ENCODE results near the gene MYO16.
"Not testable (repeated sequence)": the region's sequence is repeated elsewhere in the genome, so short reads cannot be mapped to it uniquely, and the experiment has no call there.

Gene MYO16

DNA sequence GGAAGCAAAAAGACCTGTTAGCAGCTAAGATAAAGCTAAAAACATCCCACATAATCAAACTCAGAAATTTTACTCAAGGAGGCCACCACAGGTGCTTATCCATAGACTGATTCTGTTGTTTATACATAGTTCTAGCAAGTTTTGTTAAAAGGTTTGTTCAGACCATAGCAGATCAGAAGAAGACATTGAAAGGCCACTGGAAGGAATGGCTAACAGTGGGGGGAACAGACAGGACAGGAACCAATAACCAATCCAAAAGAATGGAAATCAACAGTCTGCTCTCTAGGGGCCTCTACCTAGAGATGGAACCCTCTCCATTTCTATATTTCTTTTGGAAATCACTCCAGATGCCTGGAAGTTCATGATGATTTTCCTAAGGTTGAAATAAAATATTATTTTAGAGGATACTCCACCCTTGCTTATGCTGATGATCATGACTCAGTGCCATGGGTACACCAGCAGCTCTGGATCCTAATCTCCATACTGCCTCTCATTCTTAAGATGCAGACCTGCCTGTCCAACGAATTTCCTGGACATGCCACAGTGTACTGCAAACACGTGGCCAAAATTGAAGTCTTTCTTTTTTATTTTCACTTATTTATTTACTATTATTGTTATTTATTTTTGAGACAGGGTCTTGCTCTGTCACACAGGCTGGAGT is 260.0 kb downstream of the MYO16 start:
- Mint-ChIP-seq H3K36me3 (no peaks in the 10 kb centered on the region), H3K27me3 (peaks cover 8% of the 10 kb centered on the region), H3K9me3 (no peaks in the 10 kb centered on the region), H3K4me3 (no peak overlapping the region), H3K4me1 (no peaks in the 10 kb centered on the region), H3K27ac (no peak overlapping the region)
- CTCF ChIA-PET: no interaction called here
- DNase-seq: no peak

DNA sequence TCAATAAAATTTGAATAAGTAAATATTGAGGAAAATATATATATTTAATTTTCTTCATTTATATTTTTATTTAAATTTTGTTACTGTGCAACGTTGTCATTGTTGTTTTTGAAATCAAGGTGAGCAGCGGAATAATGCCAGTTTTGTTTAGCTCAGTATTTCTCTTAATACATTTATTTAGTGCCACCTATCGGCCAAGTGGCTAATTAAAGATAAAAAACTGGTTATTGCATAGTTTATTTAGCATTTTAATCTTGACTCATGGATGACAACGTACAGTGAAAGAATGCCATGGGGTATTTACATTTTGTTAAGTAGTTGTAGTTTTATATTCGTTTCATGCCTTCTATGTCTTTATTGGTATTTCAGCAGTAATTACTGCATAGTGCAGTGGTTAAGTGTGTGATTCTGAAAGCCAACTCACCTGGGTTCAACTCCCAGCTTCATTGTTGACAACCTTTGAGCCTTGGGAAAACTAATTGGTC is 265.9 kb downstream of the MYO16 start:
- DNase-seq: no peak
- no peak overlapping the region for H3K4me3 Mint-ChIP-seq
- no peak overlapping the region for H3K27ac Mint-ChIP-seq
- H3K4me1 Mint-ChIP-seq: peaks cover 14% of the 10 kb centered on the region
- no peaks in the 10 kb centered on the region for H3K9me3 Mint-ChIP-seq
- H3K36me3 Mint-ChIP-seq: no peaks in the 10 kb centered on the region
- peaks cover 8% of the 10 kb centered on the region for H3K27me3 Mint-ChIP-seq
- CTCF ChIA-PET: interaction anchor here (0.6 to 4.2 kb wide), 14 partner anchors 8 to 740 kb away, joined by 3 to 32 read pairs (median 3); no protein-coding TSS in a partner anchor

DNA sequence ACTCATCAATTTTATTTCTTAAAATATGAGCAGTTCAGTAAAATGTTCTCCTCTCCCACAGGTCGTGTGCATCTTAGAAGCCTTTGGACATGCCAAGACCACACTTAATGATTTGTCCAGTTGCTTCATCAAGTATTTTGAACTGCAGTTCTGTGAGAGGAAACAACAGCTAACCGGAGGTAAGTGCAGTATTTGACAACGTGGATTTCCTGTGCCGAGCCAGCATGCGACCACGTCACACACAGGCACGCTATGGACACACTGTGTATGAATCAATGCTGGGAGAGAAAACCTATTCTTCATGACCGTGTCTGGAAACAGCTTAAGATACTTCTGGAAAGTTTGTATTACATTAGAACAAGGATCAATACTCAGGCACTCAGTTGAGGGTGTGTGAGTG is 268.5 kb downstream of the MYO16 start:
- Mint-ChIP-seq H3K27ac (no peak overlapping the region), H3K36me3 (no peaks in the 10 kb centered on the region), H3K27me3 (peaks cover 13% of the 10 kb centered on the region), H3K9me3 (no peaks in the 10 kb centered on the region), H3K4me3 (no peak overlapping the region), H3K4me1 (peaks cover 14% of the 10 kb centered on the region)
- DNase-seq: peak; percentile 58
- CTCF ChIA-PET: interaction anchor here (1.3 to 4.2 kb wide), 4 partner anchors 15 to 575 kb away, joined by 3 to 32 read pairs (median 8); no protein-coding TSS in a partner anchor

DNA sequence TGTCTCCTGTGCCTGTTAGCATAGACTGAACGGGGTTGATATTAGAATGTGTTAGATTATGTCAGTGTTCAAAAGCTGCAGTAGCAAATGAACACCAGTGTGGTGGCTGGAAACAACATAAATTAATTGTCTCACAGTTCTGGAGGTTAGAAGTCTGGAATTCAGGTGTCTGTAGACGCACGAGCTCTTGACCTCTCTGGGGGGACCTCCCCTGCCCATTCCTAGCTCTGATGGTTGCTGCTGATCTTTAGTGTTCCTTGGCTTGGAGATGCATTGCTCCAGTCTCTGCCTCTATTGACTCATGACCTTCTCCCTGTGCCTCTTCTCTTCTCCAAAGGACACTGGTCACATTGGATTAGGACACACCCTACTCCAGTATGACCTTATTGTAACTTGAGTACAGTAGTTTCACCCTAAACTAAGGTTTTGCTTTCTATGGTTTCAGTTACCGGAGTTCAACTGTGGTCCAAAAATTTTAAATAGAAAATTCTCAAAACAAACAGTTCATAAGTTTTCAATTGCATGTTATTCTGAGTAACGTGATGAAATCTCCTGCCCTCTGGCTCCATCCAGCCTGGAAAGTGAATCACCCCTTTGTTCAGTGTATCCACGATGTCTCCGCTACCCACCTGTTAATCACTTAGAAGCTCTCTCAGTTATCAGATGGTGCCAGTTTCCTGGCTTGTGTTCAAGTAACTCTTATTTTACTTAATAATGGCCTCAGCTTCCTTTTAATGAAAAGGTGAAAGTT is 273.2 kb downstream of the MYO16 start:
- CTCF ChIA-PET: interaction anchor here (1.0 kb wide), 1 partner anchor 13 kb away, joined by 5 read pairs; no protein-coding TSS in a partner anchor
- Mint-ChIP-seq H3K27ac (no peak overlapping the region), H3K27me3 (peaks cover 12% of the 10 kb centered on the region)

DNA sequence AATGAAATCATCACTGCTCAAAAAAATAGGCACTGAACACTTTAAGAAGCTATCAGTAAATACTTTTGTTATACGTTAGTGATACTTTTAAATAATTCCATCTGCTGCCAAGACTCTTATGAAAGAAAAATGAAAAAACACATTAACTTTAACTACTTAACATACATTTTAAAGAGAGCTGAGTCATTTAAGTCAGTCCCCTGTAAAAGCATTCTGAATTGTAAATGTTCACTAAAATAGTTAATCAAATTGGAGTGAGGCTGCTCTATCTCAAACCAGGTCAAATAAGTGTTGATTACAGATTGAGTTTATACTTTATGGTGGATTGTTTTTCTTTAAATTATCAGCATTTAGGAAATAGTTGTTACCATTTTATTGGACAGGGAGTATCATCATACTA is 274.2 kb downstream of the MYO16 start:
- Mint-ChIP-seq H3K4me3 (no peak overlapping the region), H3K27me3 (peaks cover 12% of the 10 kb centered on the region), H3K27ac (no peak overlapping the region), H3K4me1 (no peaks in the 10 kb centered on the region), H3K36me3 (no peaks in the 10 kb centered on the region), H3K9me3 (no peaks in the 10 kb centered on the region)
- DNase-seq: no peak
- CTCF ChIA-PET: interaction anchor here (1.0 to 2.5 kb wide), 2 partner anchors 8 to 12 kb away, joined by 4 to 11 read pairs; no protein-coding TSS in a partner anchor

More for the DNA sequence above, 273.2 kb downstream of the MYO16 start:
- DNase-seq: no peak
- Mint-ChIP-seq H3K4me3 (no peak overlapping the region), H3K4me1 (peaks cover 7% of the 10 kb centered on the region), H3K9me3 (no peaks in the 10 kb centered on the region), H3K36me3 (no peaks in the 10 kb centered on the region)

DNA sequence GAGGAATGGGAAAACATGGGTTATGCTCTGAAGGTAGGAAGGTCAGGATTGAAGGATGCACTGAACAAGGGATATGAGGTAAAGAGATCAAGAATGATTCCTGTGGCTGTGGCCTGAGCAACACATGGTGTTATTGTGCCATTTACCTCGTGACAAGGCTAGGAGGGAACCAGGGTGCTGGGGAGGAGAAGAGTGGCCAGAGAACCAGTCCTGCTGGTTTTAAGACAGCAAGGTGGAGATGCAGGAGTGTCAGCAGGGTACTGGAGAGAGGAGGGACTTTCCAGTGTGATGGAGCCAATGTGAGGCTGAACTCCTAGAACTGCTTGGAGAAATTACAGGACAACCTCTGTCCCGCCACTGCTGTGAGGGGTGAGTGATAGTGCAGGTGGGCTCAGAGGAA is 282.4 kb downstream of the MYO16 start:
- H3K4me3 Mint-ChIP-seq: no peak overlapping the region
- no peaks in the 10 kb centered on the region for H3K9me3 Mint-ChIP-seq
- no peaks in the 10 kb centered on the region for H3K36me3 Mint-ChIP-seq
- peaks cover 7% of the 10 kb centered on the region for H3K27me3 Mint-ChIP-seq
- CTCF ChIA-PET: no interaction called here
- no peak for DNase-seq
- H3K4me1 Mint-ChIP-seq: peaks cover 17% of the 10 kb centered on the region
- H3K27ac Mint-ChIP-seq: no peak overlapping the region

DNA sequence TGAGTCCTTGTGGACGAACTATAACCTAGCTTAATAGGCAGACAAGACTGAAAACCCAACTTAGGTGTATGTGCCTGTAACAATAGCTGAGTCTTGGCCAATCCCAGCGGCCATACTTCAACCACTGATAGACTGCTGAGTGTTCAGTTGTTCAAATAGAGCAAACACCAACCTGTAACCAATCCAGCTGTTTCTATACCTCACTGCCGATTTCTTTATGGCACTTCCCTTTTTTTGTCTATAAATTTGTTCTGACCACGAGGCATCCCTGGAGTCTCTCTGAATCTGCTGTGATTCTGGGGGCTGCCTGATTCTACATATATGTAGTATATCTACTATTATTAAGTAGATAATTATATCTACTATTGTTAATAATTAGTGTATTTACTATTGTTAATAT is 284.3 kb downstream of the MYO16 start:
- not testable (repeated sequence) for DNase-seq, H3K4me3 Mint-ChIP-seq, H3K36me3 Mint-ChIP-seq, H3K9me3 Mint-ChIP-seq, H3K27ac Mint-ChIP-seq, H3K27me3 Mint-ChIP-seq
- CTCF ChIA-PET: interaction anchor here (1.1 to 2.8 kb wide), 3 partner anchors 8 to 48 kb away, joined by 4 to 11 read pairs (median 9); no protein-coding TSS in a partner anchor
- peaks cover 17% of the 10 kb centered on the region for H3K4me1 Mint-ChIP-seq

DNA sequence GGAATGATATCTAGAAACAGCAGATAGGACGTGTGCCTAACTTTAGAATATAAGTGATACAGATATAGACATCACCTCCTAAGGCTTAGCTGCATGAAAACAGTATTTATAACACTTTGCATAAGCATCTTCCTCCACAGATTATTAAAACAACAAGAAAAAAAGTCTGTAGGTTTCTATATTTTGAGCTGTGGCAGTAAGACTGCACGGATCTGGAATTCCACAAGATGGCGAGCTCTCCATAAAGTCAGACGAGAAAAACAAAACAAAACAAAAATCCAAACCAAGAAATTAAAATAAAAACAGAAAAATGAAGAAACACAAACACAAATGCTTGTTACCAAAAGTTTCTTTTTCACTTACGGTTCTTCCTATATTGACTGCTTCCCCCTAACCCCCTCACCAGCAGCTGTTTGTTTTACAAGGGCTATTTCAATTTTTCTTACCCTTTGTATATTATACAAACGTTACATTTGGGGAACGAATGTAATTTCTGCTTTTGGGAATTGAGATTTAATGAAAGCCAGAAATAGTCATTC is 285.8 kb downstream of the MYO16 start:
- Mint-ChIP-seq H3K4me1 (peaks cover 18% of the 10 kb centered on the region), H3K27ac (peak overlapping the region; percentile 55)

DNA sequence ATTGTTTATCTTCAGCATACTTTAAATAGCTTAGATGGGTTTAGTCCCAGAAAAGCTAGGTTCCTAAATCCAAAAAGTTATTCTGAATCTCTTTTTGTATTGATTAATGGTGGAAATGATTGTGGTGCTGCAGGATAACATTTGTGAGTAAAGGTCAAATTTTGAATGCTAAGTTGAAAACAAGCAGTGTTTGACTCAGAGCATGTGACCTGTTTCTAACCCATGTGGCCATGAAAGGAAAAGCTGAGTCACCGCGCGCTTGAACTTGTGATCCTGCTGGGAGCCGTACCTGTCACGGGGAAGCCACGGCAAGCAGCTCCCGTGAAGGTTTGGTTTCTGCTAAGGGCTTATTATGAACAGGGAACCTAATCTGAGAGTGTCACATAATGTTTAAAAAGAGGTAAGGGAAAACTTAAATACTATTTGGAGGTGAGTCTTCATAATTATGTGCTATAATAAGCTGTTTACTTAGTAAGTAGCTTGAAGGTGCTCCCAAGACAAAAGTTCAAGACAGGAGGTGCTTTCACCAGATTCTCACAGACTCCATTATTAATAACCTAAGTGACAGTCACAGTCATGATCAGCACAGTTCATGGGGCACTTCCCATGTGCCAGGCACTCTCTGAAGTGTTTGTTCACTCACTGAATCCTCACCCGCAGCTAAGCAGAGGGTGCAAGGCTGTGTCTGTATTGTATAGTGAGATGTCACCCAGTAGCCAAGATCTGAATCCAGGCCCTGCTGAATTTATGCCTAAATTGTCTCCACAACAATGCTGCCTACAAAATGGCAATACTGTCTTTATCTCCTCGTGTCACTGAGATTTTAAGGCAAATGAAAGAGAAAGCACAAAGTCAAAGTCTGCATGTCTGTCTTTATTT is 286.5 kb downstream of the MYO16 start:
- CTCF ChIA-PET: interaction anchor here (0.8 to 4.4 kb wide), 13 partner anchors 9 to 875 kb away, joined by 3 to 32 read pairs (median 3); no protein-coding TSS in a partner anchor
- DNase-seq: peak; percentile 85
- Mint-ChIP-seq H3K27me3 (peaks cover 7% of the 10 kb centered on the region), H3K27ac (peak overlapping the region; percentile 55), H3K4me1 (peaks cover 19% of the 10 kb centered on the region), H3K4me3 (peak overlapping the region; percentile 19), H3K9me3 (no peaks in the 10 kb centered on the region), H3K36me3 (no peaks in the 10 kb centered on the region)

More for the DNA sequence above, 285.8 kb downstream of the MYO16 start:
- DNase-seq: no peak
- Mint-ChIP-seq H3K4me3 (peak overlapping the region; percentile 9), H3K9me3 (no peaks in the 10 kb centered on the region), H3K27me3 (peaks cover 7% of the 10 kb centered on the region), H3K36me3 (no peaks in the 10 kb centered on the region)
- CTCF ChIA-PET: interaction anchor here (0.8 to 4.4 kb wide), 13 partner anchors 9 to 876 kb away, joined by 3 to 32 read pairs (median 3); no protein-coding TSS in a partner anchor

DNA sequence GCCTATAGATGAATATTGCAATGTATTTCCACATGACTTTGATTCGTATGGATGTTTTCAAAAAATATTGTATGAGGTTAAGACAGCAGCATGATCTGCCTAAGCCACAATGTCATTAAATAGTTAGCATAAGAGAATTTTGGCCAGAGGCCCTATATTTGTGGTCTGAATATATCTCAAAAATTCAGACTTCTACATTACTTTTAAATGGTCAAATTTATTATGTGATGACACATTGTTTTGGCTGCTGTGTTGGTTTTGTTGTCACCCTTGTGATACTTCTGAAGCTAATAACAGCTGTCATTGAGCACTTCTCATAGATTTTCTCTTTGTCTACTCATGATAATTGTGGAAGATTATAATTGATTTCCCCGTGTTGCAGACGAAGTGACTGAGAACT is 288.2 kb downstream of the MYO16 start:
- H3K27ac Mint-ChIP-seq: no peak overlapping the region
- no peaks in the 10 kb centered on the region for H3K36me3 Mint-ChIP-seq
- DNase-seq: no peak
- no peak overlapping the region for H3K4me3 Mint-ChIP-seq
- H3K9me3 Mint-ChIP-seq: no peaks in the 10 kb centered on the region
- CTCF ChIA-PET: interaction anchor here (4.4 kb wide), 1 partner anchor 21 kb away, joined by 32 read pairs; no protein-coding TSS in a partner anchor
- peaks cover 19% of the 10 kb centered on the region for H3K4me1 Mint-ChIP-seq
- H3K27me3 Mint-ChIP-seq: no peaks in the 10 kb centered on the region

DNA sequence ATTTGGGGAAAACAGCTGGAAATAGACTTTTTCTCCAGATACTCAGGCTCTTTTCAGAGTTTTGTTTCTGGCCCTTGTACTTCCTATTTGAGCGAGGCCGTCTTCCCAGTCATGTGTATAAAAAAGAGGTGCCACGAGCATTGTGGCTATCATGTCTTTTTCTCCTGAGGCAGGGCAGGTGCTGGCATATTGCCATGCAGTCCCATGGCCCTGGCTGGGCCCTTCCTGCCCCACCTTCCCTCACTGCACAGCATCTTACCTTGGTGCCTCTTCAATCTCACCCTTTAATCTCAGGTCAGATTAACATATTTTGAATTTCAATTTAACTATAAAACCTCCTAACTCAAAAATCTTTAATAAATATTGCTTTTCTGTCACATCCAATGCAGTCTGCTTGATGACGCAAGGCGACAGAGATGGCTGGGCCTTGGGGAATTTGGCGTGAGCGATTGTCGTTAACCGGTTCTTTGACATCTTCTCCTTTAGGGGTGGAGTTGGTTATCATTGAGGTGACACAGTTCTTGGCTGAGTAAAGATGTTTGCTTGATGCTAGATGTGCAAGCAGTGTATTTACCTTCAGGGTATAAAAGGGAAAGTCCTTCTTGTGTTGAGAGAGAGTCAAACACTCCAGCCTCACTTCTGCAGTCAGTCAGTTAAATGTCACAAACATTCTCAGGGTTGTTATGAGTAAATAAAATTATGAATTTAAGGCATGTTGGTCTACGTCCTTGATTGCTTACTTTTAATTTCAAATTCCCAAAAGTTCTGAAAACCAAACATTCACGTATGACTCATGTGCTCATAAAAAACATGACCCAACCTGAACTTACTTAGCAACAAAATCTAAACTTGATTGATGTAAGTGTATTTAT is 289.9 kb downstream of the MYO16 start:
- peaks cover 19% of the 10 kb centered on the region for H3K4me1 Mint-ChIP-seq
- H3K27me3 Mint-ChIP-seq: no peaks in the 10 kb centered on the region
- H3K9me3 Mint-ChIP-seq: no peaks in the 10 kb centered on the region
- CTCF ChIA-PET: interaction anchor here (4.4 kb wide), 1 partner anchor 22 kb away, joined by 32 read pairs; no protein-coding TSS in a partner anchor
- H3K27ac Mint-ChIP-seq: no peak overlapping the region
- no peaks in the 10 kb centered on the region for H3K36me3 Mint-ChIP-seq
- no peak for DNase-seq
- H3K4me3 Mint-ChIP-seq: no peak overlapping the region

DNA sequence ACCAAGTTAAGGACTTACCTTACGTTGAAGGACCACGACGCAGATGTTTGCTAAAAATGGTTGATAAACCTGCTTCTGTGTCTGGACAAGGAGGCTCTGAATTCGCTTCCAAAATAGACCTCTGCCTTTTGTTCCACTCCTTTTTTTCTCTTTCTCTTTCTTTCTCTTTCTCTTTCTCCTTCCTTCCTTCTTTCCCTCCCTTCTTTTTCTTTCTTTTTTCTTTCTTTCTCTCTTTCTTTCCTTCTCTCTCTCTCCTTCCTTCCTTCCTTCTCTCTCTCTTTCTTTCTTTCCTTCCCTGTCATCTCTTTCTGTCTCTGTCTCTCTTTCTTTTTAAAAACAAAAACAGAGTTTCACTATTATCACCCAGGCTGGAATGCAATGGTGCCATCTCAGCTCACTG is 290.7 kb downstream of the MYO16 start:
- no peak for DNase-seq
- Mint-ChIP-seq H3K27ac (no peak overlapping the region), H3K36me3 (no peaks in the 10 kb centered on the region), H3K27me3 (no peaks in the 10 kb centered on the region), H3K4me1 (peaks cover 16% of the 10 kb centered on the region), H3K9me3 (no peaks in the 10 kb centered on the region), H3K4me3 (no peak overlapping the region)
- CTCF ChIA-PET: no interaction called here

DNA sequence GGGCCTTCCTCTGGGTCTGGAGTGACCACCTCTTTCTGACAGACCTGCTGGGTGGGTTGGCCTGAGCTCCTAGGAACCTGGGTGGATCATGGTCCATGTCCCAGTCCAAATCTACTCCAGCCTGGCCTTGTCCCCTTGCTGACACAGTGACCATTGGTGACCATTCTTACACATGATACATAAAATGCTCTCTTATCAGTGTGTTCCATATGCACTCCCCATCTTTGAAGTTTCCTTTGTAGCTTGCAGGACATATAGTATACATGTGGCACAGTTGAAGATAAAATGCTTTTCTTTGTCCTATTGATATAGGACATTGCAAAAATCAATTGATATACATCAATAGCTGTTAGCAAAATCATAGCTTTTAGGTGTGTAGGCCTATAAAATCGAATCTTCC is 291.8 kb downstream of the MYO16 start:
- Mint-ChIP-seq H3K27ac (no peak overlapping the region), H3K4me1 (peaks cover 5% of the 10 kb centered on the region)

More for the DNA sequence above, 291.8 kb downstream of the MYO16 start:
- no peak for DNase-seq
- Mint-ChIP-seq H3K36me3 (no peaks in the 10 kb centered on the region), H3K27me3 (peaks cover 4% of the 10 kb centered on the region), H3K4me3 (no peak overlapping the region), H3K9me3 (no peaks in the 10 kb centered on the region)
- CTCF ChIA-PET: no interaction called here

All from activated naive CD4-positive, alpha-beta T cell treated with anti-CD3 and anti-CD28 coated beads, Interleukin-2, amount 10 ng/mL, durations not matched to agents 7 days and 5 days (primary cell).